Measurements from ENCODE around the gene APBA1. TPM values are rescaled to one million over a fixed set of nuclear protein-coding genes. Genes with fewer than 3 reads are reported as not detected.
A peak's percentile ranks its signal among the peaks of the same experiment; 100 is the strongest.

APBA1 gene
- total RNA-seq, 1 donor: 1.8 TPM

- Histone ChIP-seq H3K4me2 (ENCODE audit: insufficient read depth, low read length) (no peak overlapping the region), H3K4me3 (ENCODE audit: insufficient read depth, low read length) (no peak overlapping the region), H3K79me2 (ENCODE audit: insufficient read depth, low read length) (no peaks in the 10 kb centered on the region), H3K27me3 (ENCODE audit: insufficient read depth, low read length) (no peaks in the 10 kb centered on the region), H3K4me1 (ENCODE audit: insufficient read depth, low read length) (no peaks in the 10 kb centered on the region), H2AFZ (ENCODE audit: low read length) (no peak overlapping the region), H3K9me3 (ENCODE audit: low read depth, low read length) (no peaks in the 10 kb centered on the region), H3K27ac (ENCODE audit: low read depth, low read length) (no peak overlapping the region), H4K20me1 (ENCODE audit: insufficient read depth, low read length) (no peaks in the 10 kb centered on the region), H3K36me3 (ENCODE audit: insufficient read depth, low read length) (no peaks in the 10 kb centered on the region)
- no peak for TF ChIP-seq CTCF (IDR thresholded peaks at IDR 0.05; ENCODE audit: extremely low read depth, low read depth, low read length)
- peak; percentile 38 for DNase-seq (ENCODE audit: insufficient read length, low spot score, missing footprints)
These were observed 185.7 kb downstream of the APBA1 start for GRCh38 chr9:69486498-69486897.

GRCh38 chr9:69485466-69485865 lies 186.7 kb downstream of the APBA1 start:
- Histone ChIP-seq H3K27ac (ENCODE audit: low read depth, low read length) (no peak overlapping the region), H3K4me3 (ENCODE audit: insufficient read depth, low read length) (no peak overlapping the region), H3K79me2 (ENCODE audit: insufficient read depth, low read length) (no peaks in the 10 kb centered on the region), H2AFZ (ENCODE audit: low read length) (no peak overlapping the region), H3K36me3 (ENCODE audit: insufficient read depth, low read length) (no peaks in the 10 kb centered on the region), H3K27me3 (ENCODE audit: insufficient read depth, low read length) (no peaks in the 10 kb centered on the region), H3K4me2 (ENCODE audit: insufficient read depth, low read length) (no peak overlapping the region), H3K4me1 (ENCODE audit: insufficient read depth, low read length) (no peaks in the 10 kb centered on the region), H3K9me3 (ENCODE audit: low read depth, low read length) (no peaks in the 10 kb centered on the region), H4K20me1 (ENCODE audit: insufficient read depth, low read length) (no peaks in the 10 kb centered on the region)
- TF ChIP-seq CTCF (IDR thresholded peaks at IDR 0.05; ENCODE audit: extremely low read depth, low read depth, low read length): no peak
- DNase-seq (ENCODE audit: insufficient read length, low spot score, missing footprints): no peak

- H3K27me3 ChIP-seq (ENCODE audit: insufficient read depth, low read length): no peaks in the 10 kb centered on the region
- no peaks in the 10 kb centered on the region for H4K20me1 ChIP-seq (ENCODE audit: insufficient read depth, low read length)
- no peaks in the 10 kb centered on the region for H3K4me1 ChIP-seq (ENCODE audit: insufficient read depth, low read length)
- no peaks in the 10 kb centered on the region for H3K9me3 ChIP-seq (ENCODE audit: low read depth, low read length)
- no peak overlapping the region for H2AFZ ChIP-seq (ENCODE audit: low read length)
- TF ChIP-seq CTCF (IDR thresholded peaks at IDR 0.05; ENCODE audit: extremely low read depth, low read depth, low read length): no peak
- H3K36me3 ChIP-seq (ENCODE audit: insufficient read depth, low read length): no peaks in the 10 kb centered on the region
- no peaks in the 10 kb centered on the region for H3K79me2 ChIP-seq (ENCODE audit: insufficient read depth, low read length)
- no peak for DNase-seq (ENCODE audit: insufficient read length, low spot score, missing footprints)
- no peak overlapping the region for H3K4me3 ChIP-seq (ENCODE audit: insufficient read depth, low read length)
- no peak overlapping the region for H3K27ac ChIP-seq (ENCODE audit: low read depth, low read length)
- H3K4me2 ChIP-seq (ENCODE audit: insufficient read depth, low read length): no peak overlapping the region
These were observed 188.2 kb downstream of the APBA1 start for GRCh38 chr9:69483886-69484422.

GRCh38 chr9:69476797-69477196 lies 195.4 kb downstream of the APBA1 start:
- H3K79me2 ChIP-seq (ENCODE audit: insufficient read depth, low read length): no peaks in the 10 kb centered on the region
- DNase-seq (ENCODE audit: insufficient read length, low spot score, missing footprints): no peak

More at GRCh38 chr9:69476797-69477196, 195.4 kb downstream of the APBA1 start:
- no peak overlapping the region for H3K4me3 ChIP-seq (ENCODE audit: insufficient read depth, low read length)
- no peaks in the 10 kb centered on the region for H3K9me3 ChIP-seq (ENCODE audit: low read depth, low read length)
- TF ChIP-seq CTCF (IDR thresholded peaks at IDR 0.05; ENCODE audit: extremely low read depth, low read depth, low read length): no peak
- H3K4me1 ChIP-seq (ENCODE audit: insufficient read depth, low read length): no peaks in the 10 kb centered on the region
- H3K4me2 ChIP-seq (ENCODE audit: insufficient read depth, low read length): no peak overlapping the region
- H4K20me1 ChIP-seq (ENCODE audit: insufficient read depth, low read length): no peaks in the 10 kb centered on the region
- no peak overlapping the region for H2AFZ ChIP-seq (ENCODE audit: low read length)
- H3K27me3 ChIP-seq (ENCODE audit: insufficient read depth, low read length): no peaks in the 10 kb centered on the region
- H3K27ac ChIP-seq (ENCODE audit: low read depth, low read length): no peak overlapping the region
- H3K36me3 ChIP-seq (ENCODE audit: insufficient read depth, low read length): no peaks in the 10 kb centered on the region
